BLaER1 treated with 17β-estradiol and CSF1 and Interleukin-3, amounts not matched to agents 10 nM and 100 nM (cell line): ENCODE measurements around the gene NFE2L2.

Experiments used
- H3K27ac ChIP-seq, 11 experiments: shearing (Covaris generic); formaldehyde crosslinking; 2 replicates each; pipeline ENCODE4 v1.8.1; 2022
- H3K27me3 ChIP-seq, 11 experiments: shearing (Covaris generic); formaldehyde crosslinking; 2 replicates each; pipeline ENCODE4 v1.8.1; 2022
- H3K36me3 ChIP-seq, 11 experiments: shearing (Covaris generic); formaldehyde crosslinking; 2 replicates each; pipeline ENCODE4 v1.8.1; 2022
- H3K4me1 ChIP-seq, 10 experiments: shearing (Covaris generic); formaldehyde crosslinking; 2 replicates each; pipeline ENCODE4 v1.8.1; 2022
- H3K4me2 ChIP-seq, 11 experiments: shearing (Covaris generic); formaldehyde crosslinking; 2 replicates each; pipeline ENCODE4 v1.8.1; 2022
- H3K4me3 ChIP-seq, 10 experiments: shearing (Covaris generic); formaldehyde crosslinking; 2 replicates each; pipeline ENCODE4 v1.8.1; 2022
- H3K9ac ChIP-seq, 11 experiments: shearing (Covaris generic); formaldehyde crosslinking; 2 replicates each; pipeline ENCODE4 v1.8.1; 2022
- H3K9me3 ChIP-seq, 11 experiments: shearing (Covaris generic); formaldehyde crosslinking; replicated peaks in 1 of 11; 2 replicates each; pipeline ENCODE4 v1.8.1; 2022
- H4K20me1 ChIP-seq, 11 experiments: shearing (Covaris generic); formaldehyde crosslinking; 2 replicates each; pipeline ENCODE4 v1.8.1; 2022
- Cebpa-rat ChIP-seq, 11 experiments: shearing (Covaris generic); IDR thresholded peaks; 2 replicates each; pipeline ENCODE4 v1.8.1; 2022

Gene NFE2L2

DNA sequence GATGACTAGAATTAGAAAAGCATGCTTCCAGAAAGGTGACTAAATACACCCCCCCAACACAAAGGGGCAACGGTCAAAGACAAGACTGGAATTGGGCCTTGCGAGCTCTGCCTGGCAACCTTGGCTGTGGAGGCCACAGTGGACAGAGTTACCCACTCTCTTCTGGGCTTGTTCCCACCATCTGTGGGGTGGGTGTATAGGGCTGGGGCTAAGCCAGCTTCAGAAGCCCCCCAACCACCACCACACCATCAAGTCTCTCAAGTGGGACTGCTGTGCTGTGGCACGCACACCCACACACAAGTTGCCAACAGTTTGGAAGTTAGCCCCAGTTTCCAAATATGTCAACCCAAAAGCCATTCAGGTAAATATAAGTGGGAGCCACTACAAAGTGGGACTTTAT lies 7.8 kb downstream of the NFE2L2 start:
- H3K9ac ChIP-seq: peak overlapping the region in 1 of 11 experiments; percentile 54; a peak in 1 of 22 replicates
- H3K9me3 ChIP-seq: peaks cover 0 to 34% (median 25%) of the 10 kb centered on the region in 11 experiments; a peak in 19 of 22 replicates
- H3K4me2 ChIP-seq: peak overlapping the region in 7 of 11 experiments; percentile 1 to 98 (median 21); a peak in 10 of 22 replicates
- no peak for TF ChIP-seq Cebpa-rat (IDR thresholded peaks at IDR 0.05)
- H3K4me3 ChIP-seq: no peak overlapping the region
- peaks cover 64 to 99% (median 92%) of the 10 kb centered on the region in 11 experiments for H3K36me3 ChIP-seq
- peaks cover 49 to 99% (median 77%) of the 10 kb centered on the region in 10 experiments for H3K4me1 ChIP-seq
- peaks cover 98 to 100% (median 100%) of the 10 kb centered on the region in 11 experiments for H4K20me1 ChIP-seq
- H3K27ac ChIP-seq: peak overlapping the region in 2 of 11 experiments; percentile 1 to 24; a peak in 1 of 22 replicates
- H3K27me3 ChIP-seq: no peaks in the 10 kb centered on the region

DNA sequence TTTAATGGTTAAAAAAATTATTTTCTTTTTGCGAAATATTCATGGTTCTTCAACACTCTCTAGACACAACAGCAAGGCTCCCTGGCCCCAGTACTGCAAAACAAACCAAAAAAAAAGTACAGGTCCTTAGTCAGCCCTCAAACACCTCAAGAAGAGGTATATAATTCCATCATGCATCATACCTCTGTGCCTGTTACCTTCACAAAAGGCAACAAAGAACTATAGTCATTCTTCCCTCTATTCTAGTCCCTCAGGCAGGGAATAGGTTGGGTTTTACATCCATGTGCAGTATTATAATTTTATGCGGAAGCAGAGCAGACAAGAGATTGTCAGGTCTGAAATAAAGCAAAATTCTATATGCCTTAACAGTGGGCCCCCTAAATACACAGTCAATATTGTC lies 8.5 kb downstream of the NFE2L2 start:
- H3K4me3 ChIP-seq: no peak overlapping the region
- peak overlapping the region in 6 of 11 experiments; percentile 5 to 98 (median 54); a peak in 11 of 22 replicates for H3K4me2 ChIP-seq
- peaks cover 98 to 100% (median 100%) of the 10 kb centered on the region in 11 experiments for H4K20me1 ChIP-seq
- no peaks in the 10 kb centered on the region for H3K27me3 ChIP-seq
- peaks cover 71 to 99% (median 93%) of the 10 kb centered on the region in 11 experiments for H3K36me3 ChIP-seq
- no peak overlapping the region; a peak in 2 of 22 replicates for H3K27ac ChIP-seq
- peaks cover 43 to 100% (median 72%) of the 10 kb centered on the region in 10 experiments for H3K4me1 ChIP-seq
- peaks cover 0 to 34% (median 25%) of the 10 kb centered on the region in 11 experiments; a peak in 19 of 22 replicates for H3K9me3 ChIP-seq
- no peak for TF ChIP-seq Cebpa-rat (IDR thresholded peaks at IDR 0.05)
- H3K9ac ChIP-seq: peak overlapping the region in 1 of 11 experiments; percentile 54; a peak in 1 of 22 replicates

GRCh38 chr2:177255227-177255601 lies 9.3 kb downstream of the NFE2L2 start:
- Histone ChIP-seq H3K4me1 (peaks cover 35 to 100% (median 64%) of the 10 kb centered on the region in 10 experiments), H3K27ac (peak overlapping the region in 2 of 11 experiments; percentile 3 to 5; a peak in 2 of 22 replicates), H3K4me3 (no peak overlapping the region), H3K36me3 (peaks cover 79 to 99% (median 94%) of the 10 kb centered on the region in 11 experiments), H3K4me2 (peak overlapping the region in 9 of 11 experiments; percentile 5 to 98 (median 49); a peak in 14 of 22 replicates), H4K20me1 (peaks cover 98 to 100% (median 100%) of the 10 kb centered on the region in 11 experiments), H3K9ac (peak overlapping the region in 1 of 11 experiments; percentile 54; a peak in 2 of 22 replicates), H3K9me3 (peaks cover 0 to 32% (median 24%) of the 10 kb centered on the region in 11 experiments; a peak in 19 of 22 replicates), H3K27me3 (no peaks in the 10 kb centered on the region)
- TF ChIP-seq Cebpa-rat (IDR thresholded peaks at IDR 0.05): no peak

GRCh38 chr2:177254433-177255226 lies 9.9 kb downstream of the NFE2L2 start:
- Histone ChIP-seq H3K4me2 (peak overlapping the region in 9 of 11 experiments; percentile 5 to 98 (median 49); a peak in 17 of 22 replicates), H4K20me1 (peaks cover 98 to 100% (median 100%) of the 10 kb centered on the region in 11 experiments), H3K9me3 (peaks cover 0 to 26% (median 20%) of the 10 kb centered on the region in 11 experiments; a peak in 19 of 22 replicates), H3K4me1 (peaks cover 32 to 100% (median 62%) of the 10 kb centered on the region in 10 experiments), H3K27me3 (no peaks in the 10 kb centered on the region), H3K36me3 (peaks cover 85 to 99% (median 95%) of the 10 kb centered on the region in 11 experiments), H3K9ac (peak overlapping the region in 1 of 11 experiments; percentile 54; a peak in 2 of 22 replicates), H3K4me3 (no peak overlapping the region), H3K27ac (peak overlapping the region in 2 of 11 experiments; percentile 3 to 5; a peak in 2 of 22 replicates)
- TF ChIP-seq Cebpa-rat (IDR thresholded peaks at IDR 0.05): no peak

DNA sequence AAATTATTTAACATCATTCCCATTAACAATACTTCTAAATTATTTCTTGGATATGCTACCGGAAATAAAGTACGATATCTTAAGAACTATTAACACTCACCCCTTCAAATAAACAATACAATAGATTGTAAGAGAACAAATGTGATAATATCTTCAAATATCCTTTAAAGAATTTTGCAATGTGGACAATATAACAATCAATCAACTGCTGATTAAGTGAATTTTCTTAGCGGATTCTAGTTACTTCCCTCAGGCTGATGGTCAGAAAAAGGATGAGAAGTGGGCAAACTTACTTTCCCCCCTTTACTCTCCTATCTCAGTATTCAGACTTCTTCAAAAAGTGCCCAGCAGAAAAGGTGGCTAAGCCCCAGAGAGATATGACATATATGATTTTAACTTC lies 10.8 kb downstream of the NFE2L2 start:
- Histone ChIP-seq H3K27me3 (no peaks in the 10 kb centered on the region), H3K27ac (no peak overlapping the region), H3K4me1 (peaks cover 32 to 100% (median 62%) of the 10 kb centered on the region in 10 experiments), H3K9ac (no peak overlapping the region), H3K36me3 (peaks cover 86 to 99% (median 94%) of the 10 kb centered on the region in 11 experiments), H3K4me3 (no peak overlapping the region), H3K9me3 (peaks cover 0 to 17% (median 11%) of the 10 kb centered on the region in 11 experiments; a peak in 19 of 22 replicates), H4K20me1 (peaks cover 98 to 100% (median 100%) of the 10 kb centered on the region in 11 experiments), H3K4me2 (peak overlapping the region in 8 of 11 experiments; percentile 5 to 98 (median 62); a peak in 15 of 22 replicates)
- no peak for TF ChIP-seq Cebpa-rat (IDR thresholded peaks at IDR 0.05)

DNA sequence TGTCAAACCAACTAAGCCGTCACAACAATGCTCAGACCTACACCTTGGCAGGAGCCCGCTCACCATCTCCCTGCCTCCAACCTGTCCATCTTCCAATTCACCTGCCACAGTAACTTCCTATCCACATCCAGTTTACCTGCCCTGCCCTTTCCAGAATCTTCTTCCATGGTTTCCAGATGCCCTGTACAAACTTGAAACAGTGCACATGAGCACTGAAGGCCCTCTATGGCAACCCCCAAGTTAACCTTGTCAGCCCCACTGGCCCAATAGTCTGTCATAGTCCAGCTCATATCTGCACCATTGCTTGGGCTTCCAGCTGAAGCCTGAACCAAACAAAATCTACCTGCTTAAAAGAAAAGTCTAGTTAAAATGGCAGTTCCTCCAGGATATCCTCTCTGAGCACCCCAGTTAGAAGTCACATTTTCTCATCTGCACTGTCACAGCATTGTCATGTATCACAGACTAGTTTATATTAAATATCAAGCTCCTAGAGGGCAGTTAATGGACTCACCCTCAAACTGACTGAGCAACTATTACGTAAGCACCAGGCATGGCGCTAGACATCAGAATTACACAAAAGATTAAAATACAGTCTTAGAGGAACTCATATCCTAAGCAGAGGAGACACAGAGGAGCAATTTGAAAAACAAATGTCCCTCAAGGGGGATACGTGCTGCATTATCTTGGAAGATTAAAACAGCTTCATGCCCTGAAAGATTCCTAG lies 11.6 kb downstream of the NFE2L2 start:
- Histone ChIP-seq H3K4me2 (peak overlapping the region; percentile 28 to 98 (median 61); a peak in 21 of 22 replicates), H3K4me1 (peaks cover 32 to 100% (median 62%) of the 10 kb centered on the region in 10 experiments), H3K9ac (peak overlapping the region in 3 of 11 experiments; percentile 19 to 26 (median 20); a peak in 3 of 22 replicates), H3K9me3 (peaks cover 0 to 10% (median 4%) of the 10 kb centered on the region in 11 experiments; a peak in 16 of 22 replicates), H3K27ac (peak overlapping the region in 10 of 11 experiments; percentile 9 to 63 (median 48); a peak in 18 of 22 replicates), H3K36me3 (peaks cover 87 to 99% (median 94%) of the 10 kb centered on the region in 11 experiments), H4K20me1 (peaks cover 100% of the 10 kb centered on the region in 11 experiments), H3K27me3 (no peaks in the 10 kb centered on the region), H3K4me3 (peak overlapping the region in 2 of 10 experiments; percentile 19 to 21; a peak in 1 of 20 replicates)
- peak in 1 of 11 experiments; percentile 31; a peak in 1 of 22 replicates for TF ChIP-seq Cebpa-rat (IDR thresholded peaks at IDR 0.05)

- Histone ChIP-seq H3K36me3 (peaks cover 84 to 99% (median 91%) of the 10 kb centered on the region in 11 experiments), H3K9me3 (0 out of 22 replicates have a peak, but pooled peaks cover 0 to 4% (median 0%) of the 10 kb centered on the region in 11 experiments), H3K4me3 (no peak overlapping the region), H3K9ac (peak overlapping the region in 1 of 11 experiments; percentile 36; a peak in 1 of 22 replicates), H3K4me1 (peaks cover 27 to 100% (median 49%) of the 10 kb centered on the region in 10 experiments), H3K4me2 (peak overlapping the region in 5 of 11 experiments; percentile 57 to 98 (median 81); a peak in 7 of 22 replicates), H4K20me1 (peaks cover 100% of the 10 kb centered on the region in 11 experiments), H3K27ac (peak overlapping the region in 9 of 11 experiments; percentile 28 to 60 (median 51); a peak in 14 of 22 replicates), H3K27me3 (no peaks in the 10 kb centered on the region)
- TF ChIP-seq Cebpa-rat (IDR thresholded peaks at IDR 0.05): no peak
These were observed 13.4 kb downstream of the NFE2L2 start for GRCh38 chr2:177251165-177251542.

GRCh38 chr2:177250461-177250860 lies 14.1 kb downstream of the NFE2L2 start:
- peaks cover 20 to 100% (median 46%) of the 10 kb centered on the region in 10 experiments for H3K4me1 ChIP-seq
- H3K36me3 ChIP-seq: peaks cover 78 to 99% (median 87%) of the 10 kb centered on the region in 11 experiments
- H3K9me3 ChIP-seq: peaks cover 0 to 4% (median 0%) of the 10 kb centered on the region in 11 experiments; a peak in 1 of 22 replicates
- no peak overlapping the region for H3K27ac ChIP-seq
- TF ChIP-seq Cebpa-rat (IDR thresholded peaks at IDR 0.05): no peak
- H3K4me3 ChIP-seq: no peak overlapping the region
- peak overlapping the region in 2 of 11 experiments; percentile 84 to 98; a peak in 5 of 22 replicates for H3K4me2 ChIP-seq
- no peak overlapping the region for H3K9ac ChIP-seq
- no peaks in the 10 kb centered on the region for H3K27me3 ChIP-seq
- peaks cover 100% of the 10 kb centered on the region in 11 experiments for H4K20me1 ChIP-seq
